Measurements from ENCODE around the gene EIF5. TPM values are rescaled to one million over a fixed set of nuclear protein-coding genes. Genes with fewer than 3 reads are reported as not detected.

Gene EIF5
- total RNA-seq, 1 donor from 2014 or later = 186 TPM

DNA sequence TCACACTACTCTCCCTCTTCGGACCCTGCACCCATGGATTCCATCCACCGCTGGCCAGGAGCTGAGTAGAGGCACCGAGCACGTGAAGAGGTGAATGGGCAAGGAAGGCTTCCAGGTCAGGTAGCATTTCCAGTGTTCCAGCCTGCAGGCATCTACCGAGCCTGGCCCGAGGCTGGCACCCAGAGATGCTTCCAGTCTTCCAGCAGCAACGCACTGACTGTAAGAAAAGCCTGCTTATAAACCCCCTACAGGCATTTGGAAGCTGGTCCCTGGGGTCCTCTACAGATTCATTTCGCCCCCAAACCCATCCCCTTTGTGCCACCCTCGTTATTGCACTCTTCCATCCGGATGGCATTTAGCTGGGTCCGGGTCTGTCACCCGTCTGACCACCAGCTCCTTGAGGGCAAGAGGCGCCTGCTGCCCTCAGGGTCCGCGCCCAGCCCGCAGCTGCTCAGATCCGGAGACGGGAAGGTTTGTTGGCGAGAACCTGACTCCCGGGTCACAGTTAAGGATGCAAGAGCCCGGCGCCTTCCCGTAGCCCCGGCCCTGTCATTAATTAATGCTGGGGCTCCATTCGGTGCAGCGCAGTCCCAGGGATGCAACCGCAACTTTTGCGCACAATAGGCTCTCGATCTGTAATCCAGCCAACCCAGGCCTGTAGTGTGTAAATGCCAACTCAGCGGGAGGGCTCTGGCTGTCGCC, 50.6 kb downstream of the EIF5 start:
- no peaks in the 10 kb centered on the region for H3K36me3 ChIP-seq
- no peaks in the 10 kb centered on the region for H3K27me3 ChIP-seq
- intact Hi-C loops (cut with DNase I) = loop anchor here (1.0 to 5.0 kb wide), 2 partner anchors 50 to 262 kb away; partner anchors contain the start of genes EIF5 and TNFAIP2
- peak overlapping the region; percentile 98 for H3K27ac ChIP-seq
- H3K4me1 ChIP-seq = peaks cover 38% of the 10 kb centered on the region
- TF ChIP-seq POLR2A (IDR thresholded peaks at IDR 0.05) (no peak), POLR2AphosphoS5 (IDR thresholded peaks at IDR 0.05; ENCODE audit: insufficient read depth in 1 of 2, low read depth in 1 of 2) (no peak)
- TF ChIP-seq, protein P1, sequence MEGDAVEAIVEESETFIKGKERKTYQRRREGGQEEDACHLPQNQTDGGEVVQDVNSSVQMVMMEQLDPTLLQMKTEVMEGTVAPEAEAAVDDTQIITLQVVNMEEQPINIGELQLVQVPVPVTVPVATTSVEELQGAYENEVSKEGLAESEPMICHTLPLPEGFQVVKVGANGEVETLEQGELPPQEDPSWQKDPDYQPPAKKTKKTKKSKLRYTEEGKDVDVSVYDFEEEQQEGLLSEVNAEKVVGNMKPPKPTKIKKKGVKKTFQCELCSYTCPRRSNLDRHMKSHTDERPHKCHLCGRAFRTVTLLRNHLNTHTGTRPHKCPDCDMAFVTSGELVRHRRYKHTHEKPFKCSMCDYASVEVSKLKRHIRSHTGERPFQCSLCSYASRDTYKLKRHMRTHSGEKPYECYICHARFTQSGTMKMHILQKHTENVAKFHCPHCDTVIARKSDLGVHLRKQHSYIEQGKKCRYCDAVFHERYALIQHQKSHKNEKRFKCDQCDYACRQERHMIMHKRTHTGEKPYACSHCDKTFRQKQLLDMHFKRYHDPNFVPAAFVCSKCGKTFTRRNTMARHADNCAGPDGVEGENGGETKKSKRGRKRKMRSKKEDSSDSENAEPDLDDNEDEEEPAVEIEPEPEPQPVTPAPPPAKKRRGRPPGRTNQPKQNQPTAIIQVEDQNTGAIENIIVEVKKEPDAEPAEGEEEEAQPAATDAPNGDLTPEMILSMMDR (IDR thresholded peaks at IDR 0.05) = no peak
- no peaks in the 10 kb centered on the region for H3K9me3 ChIP-seq
- no peak for DNase-seq (ENCODE audit: extremely low spot score in 2 of 2)
- peak overlapping the region; percentile 67 to 79 for H3K4me3 ChIP-seq

DNA sequence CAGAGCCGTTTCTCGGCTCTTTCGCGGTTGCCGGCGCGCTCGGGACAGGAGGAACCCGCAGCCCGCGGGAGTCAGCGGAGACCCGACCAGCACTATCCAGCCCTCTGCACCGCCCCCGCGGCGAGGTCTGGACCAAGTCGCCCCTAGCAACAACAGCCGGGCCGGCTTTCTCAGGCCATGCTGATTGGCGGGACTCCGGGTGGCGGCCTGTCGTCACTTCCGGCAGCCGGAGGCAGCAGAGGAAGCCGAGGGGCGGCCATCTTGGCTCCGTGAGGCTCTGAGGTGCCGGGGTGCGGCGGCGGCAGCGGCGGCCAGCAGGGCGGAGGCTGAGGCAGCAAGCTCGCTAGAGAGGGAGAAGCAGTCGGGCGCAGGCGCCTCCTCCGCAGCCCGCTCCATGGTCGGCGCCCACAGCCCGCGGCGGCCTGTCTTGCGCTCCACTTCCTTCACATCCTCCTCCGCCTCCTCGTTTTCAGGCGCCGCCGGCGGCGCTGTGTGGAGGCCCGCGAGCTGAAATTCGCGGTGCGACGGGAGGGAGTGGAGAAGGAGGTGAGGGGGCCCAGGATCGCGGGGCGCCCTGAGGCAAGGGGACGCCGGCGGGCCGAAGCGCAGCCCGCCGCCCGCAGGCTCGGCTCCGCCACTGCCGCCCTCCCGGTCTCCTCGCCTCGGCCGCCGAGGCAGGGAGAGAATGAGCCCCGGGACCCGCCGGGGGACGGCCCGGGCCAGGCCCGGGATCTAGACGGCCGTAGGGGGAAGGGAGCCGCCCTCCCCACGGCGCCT, 51.3 kb downstream of the EIF5 start, which contains the start of gene MARK3:
MARK3 (plus strand) TSS at position 264 of the 777 bp plus-strand sequence. CDS start 615 bp downstream, outside the sequence.
- peaks cover 38% of the 10 kb centered on the region for H3K4me1 ChIP-seq
- no peaks in the 10 kb centered on the region for H3K27me3 ChIP-seq
- TF ChIP-seq, protein P1 (IDR thresholded peaks at IDR 0.05) = no peak
- TF ChIP-seq POLR2A (IDR thresholded peaks at IDR 0.05) (peak in 1 of 2 donors; percentile 92), POLR2AphosphoS5 (IDR thresholded peaks at IDR 0.05; ENCODE audit: insufficient read depth in 1 of 2, low read depth in 1 of 2) (peak; percentile 91 to 98)
- peak within 1 kb of the TSS; percentile 98 for H3K27ac ChIP-seq
- H3K9me3 ChIP-seq = no peaks in the 10 kb centered on the region
- DNase-seq (ENCODE audit: extremely low spot score in 2 of 2) = peak in 1 of 2 donors; percentile 97
- no peaks in the 10 kb centered on the region for H3K36me3 ChIP-seq
- peak within 1 kb of the TSS; percentile 67 to 79 for H3K4me3 ChIP-seq
- intact Hi-C loops (cut with DNase I) = loop anchor here (1.0 to 5.0 kb wide), 2 partner anchors 51 to 263 kb away; partner anchors contain the start of genes EIF5 and TNFAIP2

DNA sequence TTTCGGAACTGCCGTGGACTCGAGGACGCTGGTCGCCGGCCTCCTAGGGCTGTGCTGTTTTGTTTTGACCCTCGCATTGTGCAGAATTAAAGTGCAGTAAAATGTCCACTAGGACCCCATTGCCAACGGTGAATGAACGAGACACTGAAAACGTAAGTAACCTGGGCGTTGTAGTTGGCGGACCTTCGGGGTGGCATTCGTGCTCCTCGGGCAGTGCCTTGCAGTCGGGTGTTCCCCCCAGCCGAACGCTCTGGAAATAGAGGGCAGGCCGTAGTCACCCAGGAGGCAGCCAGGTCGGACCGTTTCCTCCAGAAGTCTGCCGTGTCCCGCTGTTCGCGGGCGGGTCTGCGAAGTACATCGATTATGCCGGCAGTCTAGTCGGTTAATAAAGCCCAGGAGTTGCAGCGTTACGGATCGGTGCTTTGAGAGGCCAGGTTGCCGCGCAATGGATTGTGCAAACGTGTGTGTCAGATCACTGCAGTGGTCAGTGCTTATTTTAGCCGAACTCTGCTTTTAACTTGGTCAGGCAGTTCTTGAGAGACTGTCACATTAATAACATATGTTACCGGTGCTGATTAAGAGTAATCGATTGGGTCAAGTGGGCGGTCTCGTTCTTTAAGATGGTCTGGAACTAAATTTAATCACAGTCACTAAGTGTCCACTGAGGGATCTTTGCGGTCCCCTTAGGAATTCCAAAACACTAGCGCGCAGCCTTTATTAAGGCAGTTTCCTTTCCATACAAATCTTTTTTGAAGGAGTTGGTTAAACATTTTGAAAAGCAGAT, 52.1 kb downstream of the EIF5 start:
- Histone ChIP-seq H3K9me3 (no peaks in the 10 kb centered on the region), H3K36me3 (no peaks in the 10 kb centered on the region), H3K27me3 (no peaks in the 10 kb centered on the region), H3K4me3 (peak overlapping the region; percentile 67 to 79), H3K27ac (peak overlapping the region; percentile 98), H3K4me1 (peaks cover 43% of the 10 kb centered on the region)
- intact Hi-C loops (cut with DNase I) = loop anchor here (1.0 to 5.0 kb wide), 2 partner anchors 52 to 264 kb away; partner anchors contain the start of genes EIF5 and TNFAIP2
- TF ChIP-seq POLR2A (IDR thresholded peaks at IDR 0.05) = no peak
- TF ChIP-seq, protein P1 (IDR thresholded peaks at IDR 0.05) = no peak
- no peak for TF ChIP-seq POLR2AphosphoS5 (IDR thresholded peaks at IDR 0.05; ENCODE audit: insufficient read depth in 1 of 2, low read depth in 1 of 2)
- DNase-seq (ENCODE audit: extremely low spot score in 2 of 2) = no peak

DNA sequence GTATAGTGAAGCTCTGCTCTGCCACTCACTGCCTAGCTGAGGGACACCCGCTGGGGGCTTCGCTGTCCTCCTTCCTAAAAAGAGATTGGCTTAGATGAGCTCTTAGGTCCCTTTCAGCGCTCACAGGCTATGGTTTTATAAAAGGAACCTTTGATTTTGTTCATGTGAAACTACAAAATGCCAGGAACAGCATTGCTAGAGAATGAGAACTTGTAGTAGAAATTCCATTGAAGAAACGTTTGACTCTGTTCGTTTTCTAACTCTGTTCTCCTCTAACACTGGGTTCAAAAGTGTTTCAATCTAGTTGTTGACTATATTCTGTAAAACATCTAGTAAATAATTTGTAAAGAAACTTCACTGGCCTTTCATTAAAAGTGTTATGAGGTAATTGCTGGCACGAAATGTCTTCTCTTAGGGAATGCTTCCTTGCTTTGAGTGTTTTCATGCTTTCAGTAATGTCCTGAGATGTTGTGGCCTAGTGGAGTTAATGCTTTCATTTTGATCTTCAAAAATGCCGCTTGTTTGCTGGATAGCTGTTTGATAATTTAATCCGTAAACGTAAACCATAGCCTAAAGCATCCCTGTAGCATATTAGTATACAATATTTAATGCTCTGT, 52.8 kb downstream of the EIF5 start:
- TF ChIP-seq, protein P1 (IDR thresholded peaks at IDR 0.05) = no peak
- TF ChIP-seq POLR2A (IDR thresholded peaks at IDR 0.05) (no peak), POLR2AphosphoS5 (IDR thresholded peaks at IDR 0.05; ENCODE audit: insufficient read depth in 1 of 2, low read depth in 1 of 2) (peak in 1 of 2 donors; percentile 53)
- no peaks in the 10 kb centered on the region for H3K36me3 ChIP-seq
- peak overlapping the region; percentile 67 to 79 for H3K4me3 ChIP-seq
- peak overlapping the region; percentile 98 for H3K27ac ChIP-seq
- intact Hi-C loops (cut with DNase I) = loop anchor here (5.0 kb wide), 1 partner anchor 265 kb away; the partner anchor contains the start of gene TNFAIP2
- no peak for DNase-seq (ENCODE audit: extremely low spot score in 2 of 2)
- H3K27me3 ChIP-seq = no peaks in the 10 kb centered on the region
- H3K9me3 ChIP-seq = no peaks in the 10 kb centered on the region
- H3K4me1 ChIP-seq = peaks cover 50% of the 10 kb centered on the region
